HG02588 (cell line): ENCODE data around the gene DTX3.
"Not testable (repeated sequence)": the region's sequence is repeated elsewhere in the genome, so short reads cannot be mapped to it uniquely, and the experiment has no call there.

Experiments
- ATAC-seq: cut with Tn5 transposase; IDR thresholded peaks from one replicate; pipeline ENCODE4 v1.9.1; 2021; ENCODE audit warnings: mild to moderate bottlenecking, moderate library complexity; ENCODE audit not compliant: unreplicated experiment

DTX3 gene

DNA sequence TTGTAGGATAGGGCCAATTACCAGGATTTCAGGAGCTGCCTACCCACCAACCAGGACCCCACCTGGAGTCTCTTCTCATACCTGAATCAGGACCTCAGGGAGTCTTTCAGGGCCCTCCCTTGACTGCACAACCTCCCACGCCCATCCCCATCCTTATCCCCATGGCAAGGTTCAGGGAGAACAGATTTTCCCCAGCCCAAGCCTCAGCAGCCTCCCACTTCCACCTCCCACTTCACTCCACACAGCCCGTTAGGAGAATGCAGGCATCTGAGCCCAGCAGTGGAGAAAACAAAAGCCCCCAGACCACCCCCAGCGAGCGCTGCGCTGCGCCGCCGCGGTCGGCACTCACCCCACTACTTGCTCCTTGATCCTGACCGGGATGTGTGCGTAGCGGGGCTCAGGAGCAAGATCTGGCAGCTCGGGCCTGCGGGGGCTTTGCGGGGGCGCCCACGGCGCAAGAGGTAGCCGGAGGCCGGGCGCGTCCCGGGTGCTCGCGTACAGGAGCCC lies 27.0 kb downstream of the DTX3 start:
- no peak for ATAC-seq

DNA sequence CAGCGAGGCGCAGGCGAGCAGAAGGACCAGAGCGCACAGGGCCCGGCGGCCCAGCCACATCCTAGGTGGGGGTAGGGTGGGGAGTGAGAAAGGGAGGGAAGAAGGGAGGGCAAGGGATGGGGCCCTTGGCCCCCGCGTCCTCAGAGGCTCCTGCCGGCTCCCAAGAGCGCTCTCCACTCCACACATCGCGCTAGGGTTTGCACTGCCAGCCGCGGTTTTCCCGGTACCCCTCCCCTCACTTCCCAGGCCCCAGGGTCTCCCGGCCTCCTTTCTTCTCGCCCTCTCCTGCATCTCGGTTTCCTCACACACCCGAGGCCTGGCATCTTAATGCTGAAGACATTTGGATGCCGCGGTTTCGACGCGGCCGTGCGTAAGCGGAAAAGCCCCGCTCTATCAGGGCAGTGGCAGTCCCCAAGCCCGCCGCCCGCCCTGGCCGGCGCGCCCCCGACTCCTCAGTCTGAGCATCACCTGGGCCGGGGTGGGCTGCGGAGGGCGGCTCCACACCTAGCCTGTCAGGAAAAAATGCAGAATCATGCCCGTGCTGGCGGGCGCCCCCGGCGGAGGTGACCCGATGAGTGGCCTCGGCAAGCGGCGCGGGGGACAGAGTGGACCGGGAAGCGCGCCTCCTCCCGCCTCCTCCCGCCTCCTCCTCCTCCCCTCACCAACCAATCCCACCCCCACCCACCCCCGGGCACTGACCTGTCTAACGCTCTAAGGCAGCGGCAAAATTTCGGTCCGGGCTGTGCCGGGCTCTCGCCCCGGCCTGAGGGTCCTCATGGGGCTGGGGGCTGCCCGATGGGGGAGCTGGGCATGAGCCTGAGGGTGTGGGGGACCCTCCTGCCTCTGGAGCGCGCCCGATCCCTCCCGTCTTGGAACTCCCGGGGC lies 27.7 kb downstream of the DTX3 start:
- ATAC-seq = peak; percentile 14

DNA sequence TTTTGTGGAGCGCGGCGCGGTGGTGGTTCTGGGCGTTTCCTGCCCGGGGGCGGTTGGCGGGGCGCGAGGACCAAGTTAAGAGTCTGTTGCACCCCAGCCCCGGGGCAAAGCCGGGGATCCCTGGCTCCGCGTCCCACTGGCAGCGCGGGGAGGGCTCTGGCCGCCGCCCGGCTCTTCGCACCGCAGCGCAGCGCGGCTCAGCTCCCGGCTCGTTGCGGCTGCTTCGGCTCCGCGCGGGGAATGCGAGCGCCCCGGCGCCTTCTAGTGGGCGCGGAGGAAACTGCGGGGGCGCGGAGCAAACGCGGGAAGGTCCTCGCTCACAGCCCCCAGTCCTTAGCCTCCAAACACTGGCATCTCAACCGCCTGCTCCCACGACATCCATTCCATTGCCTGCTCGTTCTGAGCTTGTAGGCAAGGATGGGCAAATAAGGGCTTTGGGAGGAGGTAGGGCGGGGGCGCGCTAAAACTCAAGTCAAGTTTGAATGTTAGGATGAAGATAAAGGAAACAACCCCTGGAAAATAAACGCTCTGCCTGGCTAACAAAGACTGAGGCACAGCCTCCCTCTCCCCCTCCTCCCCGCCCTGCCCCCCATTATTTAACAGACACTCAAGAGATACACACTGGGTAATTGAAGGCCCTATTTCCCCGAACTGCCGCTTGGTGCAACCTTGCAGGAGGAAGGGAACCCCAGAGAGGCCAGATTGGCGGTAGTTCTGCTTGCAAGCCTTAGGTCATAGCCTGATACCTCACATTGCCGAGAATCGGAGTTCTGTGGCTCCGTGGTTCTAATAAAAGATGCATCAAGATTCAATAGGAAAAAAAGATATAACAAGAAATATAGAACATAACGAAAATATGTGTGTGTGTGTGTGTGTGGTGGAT lies 28.6 kb downstream of the DTX3 start, which contains the start of gene B4GALNT1:
Gene B4GALNT1 (minus strand): TSS at position 244 of the 883 bp plus-strand sequence. CDS start 1,069 bp downstream, outside the sequence.
- ATAC-seq = peak; percentile 79

DNA sequence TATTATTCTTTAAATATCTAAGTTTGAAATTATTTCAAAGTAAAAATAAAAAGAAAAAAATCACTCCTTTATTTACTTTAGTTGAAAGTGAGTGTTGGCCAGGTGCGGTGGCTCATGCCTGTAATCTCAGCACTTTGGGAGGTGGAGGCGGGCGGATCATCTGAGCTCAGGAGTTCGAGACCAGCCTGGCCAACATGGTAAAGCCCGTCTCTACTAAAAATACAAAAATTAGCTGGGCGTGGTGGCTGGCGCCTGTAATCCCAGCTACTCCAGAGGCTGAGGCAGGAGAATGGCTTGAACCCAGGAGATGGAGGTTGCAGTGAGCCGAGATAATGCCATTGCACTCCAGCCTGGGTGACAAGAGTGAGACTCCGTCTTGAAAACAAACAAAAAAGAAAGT lies 32.1 kb downstream of the DTX3 start:
- not testable (repeated sequence) for ATAC-seq

DNA sequence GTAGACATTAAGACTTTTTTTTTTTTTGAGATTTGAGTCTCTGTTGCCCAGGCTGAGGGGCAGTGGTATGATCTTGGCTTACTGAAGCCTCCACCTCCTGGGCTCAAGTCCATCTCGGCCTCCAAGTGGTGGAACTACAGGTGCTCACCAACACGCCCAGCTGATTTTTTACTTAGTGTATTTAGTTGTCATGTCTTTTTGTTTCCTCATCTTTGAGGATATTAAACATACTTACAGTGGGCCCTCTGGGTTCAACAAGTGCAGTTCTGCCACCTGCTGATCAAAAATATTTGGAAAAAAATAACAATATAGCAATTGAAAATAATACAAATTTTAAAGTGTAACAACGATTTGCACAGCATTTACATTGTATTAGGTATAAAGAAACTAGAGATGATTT lies 32.7 kb downstream of the DTX3 start:
- no peak for ATAC-seq

DNA sequence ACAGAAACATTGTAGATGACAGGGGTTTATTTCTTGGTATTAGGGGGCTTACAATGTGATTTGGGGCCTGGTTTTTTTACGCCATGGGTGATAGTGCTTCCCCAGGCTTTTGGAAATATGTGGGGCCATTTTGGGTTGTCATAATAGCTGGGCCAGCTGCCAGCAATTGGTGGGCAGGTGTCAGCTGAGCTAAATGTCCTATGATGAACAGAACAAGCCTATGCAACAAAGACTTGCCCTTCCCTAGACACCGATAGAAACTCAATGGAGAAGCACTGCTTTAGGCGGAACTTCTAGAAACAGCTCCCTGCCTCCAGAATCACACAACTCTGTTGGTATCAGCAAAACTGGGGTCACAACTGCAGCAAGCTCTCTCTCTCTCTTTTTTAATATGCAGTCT lies 33.5 kb downstream of the DTX3 start:
- no peak for ATAC-seq

DNA sequence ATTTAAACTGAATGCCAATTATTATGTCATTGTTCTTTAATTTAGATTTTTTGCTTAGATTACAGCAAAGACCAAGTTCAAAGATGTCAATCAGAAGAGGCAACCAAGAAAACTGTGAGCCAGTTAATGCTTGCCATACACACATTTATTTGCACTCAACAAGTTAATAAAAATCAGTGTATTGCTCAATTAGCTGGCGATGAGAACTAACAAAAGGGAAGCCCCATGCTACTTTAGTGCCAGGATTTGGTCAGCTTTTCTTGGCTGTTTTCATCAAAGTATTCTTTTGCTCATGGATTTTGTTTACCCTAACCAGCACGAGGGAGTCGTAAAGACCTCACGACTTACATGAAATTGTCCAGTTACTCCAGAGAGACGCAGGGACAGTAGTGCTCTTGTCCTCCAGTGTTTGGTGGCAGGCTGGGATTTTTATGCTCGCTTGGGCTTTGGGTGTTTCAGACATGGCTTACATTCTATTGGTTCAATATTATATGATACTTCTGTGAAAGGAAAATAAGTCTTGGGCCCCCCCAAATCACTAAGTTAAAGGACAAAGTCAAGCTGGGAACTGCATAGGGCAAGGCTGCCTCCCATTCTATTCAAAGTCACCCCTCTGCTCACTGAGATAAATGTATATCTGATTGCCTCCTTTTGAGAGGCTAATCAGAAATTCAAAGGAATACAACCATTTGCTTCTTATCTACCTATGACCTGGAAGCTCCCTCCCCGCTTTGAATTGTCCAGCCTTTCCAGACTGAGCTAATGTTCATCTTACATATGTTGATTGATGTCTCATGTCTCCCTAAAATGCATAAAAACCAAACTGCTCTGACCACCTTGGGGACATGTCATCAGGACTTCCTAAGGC lies 35.8 kb downstream of the DTX3 start:
- no peak for ATAC-seq

DNA sequence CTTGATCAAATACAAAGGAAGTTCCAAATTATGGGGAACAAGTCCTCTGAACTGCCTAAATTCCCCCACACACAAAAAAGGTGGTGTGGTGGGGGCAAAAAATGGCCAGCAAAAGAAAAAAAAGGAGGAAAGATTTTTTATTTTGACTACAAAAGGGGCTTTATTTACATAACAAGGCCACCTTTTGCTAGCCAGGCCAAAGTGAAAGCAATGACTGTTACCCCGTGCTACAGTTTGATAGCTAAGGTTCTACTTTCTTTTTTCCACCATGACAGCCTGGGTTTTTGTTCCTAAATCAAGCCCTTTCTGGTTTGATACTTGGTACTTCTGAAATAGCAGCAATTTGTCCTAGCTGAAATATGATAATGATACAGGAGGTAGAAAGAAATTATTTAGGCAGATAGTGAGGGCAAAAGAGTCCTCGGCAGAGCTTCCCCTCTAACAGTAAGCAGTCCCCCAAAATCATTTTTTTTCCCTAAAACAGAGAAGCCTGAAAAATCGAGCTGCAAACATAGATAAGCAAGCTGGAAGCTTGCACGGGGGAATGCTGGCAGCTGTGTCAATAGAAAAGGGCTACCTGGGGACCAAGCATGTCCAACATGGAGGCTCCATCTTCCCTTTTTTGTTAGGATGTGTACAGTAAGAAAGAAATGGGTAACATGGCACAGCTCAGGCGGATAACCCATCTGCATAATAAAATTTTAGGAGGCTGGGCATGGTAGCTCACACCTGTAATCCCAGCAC lies 37.2 kb downstream of the DTX3 start:
- ATAC-seq = no peak

DNA sequence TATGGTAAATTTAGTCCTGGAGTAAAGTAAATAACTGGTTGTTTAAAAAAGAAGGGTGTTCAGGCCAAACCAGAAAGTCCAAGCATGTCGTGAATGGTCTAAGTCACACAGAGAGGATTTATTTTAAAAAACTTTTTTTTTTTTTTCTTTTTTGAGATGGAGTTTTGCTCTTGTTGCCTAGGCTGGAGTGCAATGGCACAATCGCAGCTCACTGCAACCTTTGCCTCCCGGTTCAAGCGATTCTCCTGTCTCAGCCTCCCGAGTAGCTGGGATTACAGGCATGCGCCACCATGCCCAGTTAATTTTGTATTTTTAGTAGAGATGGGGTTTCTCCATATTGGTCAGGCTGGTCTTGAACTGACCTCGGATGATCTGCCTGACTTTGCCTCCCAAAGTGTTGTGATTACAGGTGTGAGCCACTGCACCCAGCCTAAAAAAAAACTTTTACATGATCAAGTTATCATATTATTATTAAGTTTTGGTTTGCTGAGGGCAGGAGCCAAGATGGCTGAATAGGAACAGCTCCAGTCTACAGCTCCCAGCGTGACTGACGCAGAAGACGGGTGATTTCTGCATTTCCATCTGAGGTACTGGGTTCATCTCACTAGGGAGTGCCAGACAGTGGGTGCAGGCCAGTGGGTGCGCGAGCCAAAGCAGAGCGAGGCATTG lies 41.5 kb downstream of the DTX3 start:
- not testable (repeated sequence) for ATAC-seq

DNA sequence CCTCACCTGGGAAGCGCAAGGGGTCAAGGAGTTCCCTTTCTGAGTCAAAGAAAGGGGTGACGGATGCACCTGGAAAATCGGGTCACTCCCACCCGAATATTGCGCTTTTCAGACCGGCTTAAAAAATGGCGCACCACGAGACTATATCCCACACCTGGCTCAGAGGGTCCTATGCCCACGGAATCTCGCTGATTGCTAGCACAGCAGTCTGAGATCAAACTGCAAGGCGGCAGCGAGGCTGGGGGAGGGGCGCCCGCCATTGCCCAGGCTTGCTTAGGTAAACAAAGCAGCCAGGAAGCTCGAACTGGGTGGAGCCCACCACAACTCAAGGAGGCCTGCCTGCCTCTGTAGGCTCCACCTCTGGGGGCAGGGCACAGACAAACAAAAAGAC lies 42.0 kb downstream of the DTX3 start:
- ATAC-seq = not testable (repeated sequence)

DNA sequence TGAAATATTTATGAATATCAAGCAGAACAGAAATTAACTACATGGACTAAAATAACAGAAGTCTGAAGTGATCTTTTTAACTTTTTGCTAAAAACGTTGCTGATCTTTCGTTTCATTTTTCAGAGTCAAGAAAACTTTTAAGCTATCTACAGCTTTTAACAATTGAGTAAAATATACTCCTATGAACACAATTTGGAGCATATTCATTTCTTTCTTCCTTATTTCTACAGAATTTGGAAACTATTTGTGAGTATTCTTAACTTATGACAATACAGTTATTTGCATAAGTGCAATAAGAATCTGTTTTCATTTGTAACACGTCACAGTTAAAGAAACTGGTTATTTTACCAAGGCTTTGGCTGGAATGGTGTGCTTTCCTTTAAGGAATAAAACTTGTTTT lies 49.4 kb downstream of the DTX3 start:
- ATAC-seq = no peak

DNA sequence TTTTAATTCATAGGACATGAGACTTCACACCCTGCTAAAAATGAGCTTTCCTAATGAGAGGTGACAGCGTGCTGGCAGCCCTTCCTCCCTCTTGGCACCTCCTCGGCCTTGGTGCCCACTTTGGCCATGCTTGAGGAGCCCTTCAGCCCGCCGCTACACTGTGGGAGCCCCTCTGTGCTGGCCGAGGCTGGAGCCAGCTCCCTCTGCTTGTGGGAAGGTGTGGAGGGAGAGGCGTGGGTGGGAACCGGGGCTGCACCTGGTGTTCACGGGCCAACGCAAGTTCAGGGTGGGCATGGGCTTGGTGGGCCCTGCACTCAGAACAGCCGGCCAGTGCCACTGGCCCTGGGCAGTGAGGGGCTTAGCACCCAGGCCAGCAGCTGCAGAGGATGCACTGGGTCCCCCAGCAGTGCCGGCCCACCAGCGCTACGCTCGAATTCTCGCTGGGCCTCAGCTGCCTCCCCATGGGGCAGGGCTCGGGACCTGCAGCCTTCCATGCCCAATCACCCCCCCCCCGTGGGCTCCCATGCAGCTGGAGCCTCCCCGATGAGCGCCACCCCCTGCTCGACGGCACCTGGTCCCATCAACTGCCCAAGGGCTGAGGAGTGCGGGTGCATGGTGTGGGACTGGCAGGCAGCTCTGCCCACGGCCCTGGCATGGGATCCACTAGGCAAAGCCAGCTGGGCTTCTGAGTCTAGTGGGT lies 51.1 kb downstream of the DTX3 start:
- no peak for ATAC-seq

DNA sequence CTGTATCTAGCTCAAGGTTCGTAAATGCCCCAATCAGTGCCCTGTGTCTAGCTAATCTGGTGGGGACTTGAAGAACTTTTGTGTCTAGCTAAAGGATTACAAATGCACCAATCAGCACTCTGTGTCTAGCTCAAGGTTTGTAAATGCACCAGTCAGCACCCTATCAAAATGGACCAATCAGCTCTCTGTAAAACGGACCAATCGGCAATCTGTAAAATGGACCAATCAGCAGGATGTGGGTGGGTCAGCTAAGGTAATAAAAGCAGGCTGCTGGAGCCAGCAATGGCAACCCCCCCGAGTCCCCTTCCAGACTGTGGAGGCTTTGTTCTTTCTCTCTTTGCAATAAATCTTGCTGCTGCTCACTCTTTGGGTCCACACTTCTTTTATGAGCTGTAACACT lies 51.8 kb downstream of the DTX3 start:
- ATAC-seq = not testable (repeated sequence)

DNA sequence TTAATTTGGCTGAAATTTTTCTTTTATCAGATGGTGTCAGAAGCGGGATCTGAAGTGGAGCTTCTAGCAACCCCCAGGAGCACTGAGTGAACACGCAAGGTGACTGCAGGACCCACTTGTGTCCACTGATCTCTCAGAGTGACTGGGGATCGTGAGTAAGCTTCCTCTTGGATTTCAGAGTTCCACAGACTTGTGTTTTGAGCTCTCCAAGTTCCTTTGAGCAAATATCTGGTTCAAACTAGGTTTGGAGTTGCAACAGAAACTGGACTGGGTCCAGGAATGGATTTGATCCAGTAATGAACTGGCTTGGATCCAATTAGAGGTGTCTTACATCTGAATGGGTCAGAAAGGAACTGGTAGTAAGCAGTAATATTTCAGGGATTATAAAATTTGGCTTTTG lies 53.1 kb downstream of the DTX3 start:
- ATAC-seq = no peak

DNA sequence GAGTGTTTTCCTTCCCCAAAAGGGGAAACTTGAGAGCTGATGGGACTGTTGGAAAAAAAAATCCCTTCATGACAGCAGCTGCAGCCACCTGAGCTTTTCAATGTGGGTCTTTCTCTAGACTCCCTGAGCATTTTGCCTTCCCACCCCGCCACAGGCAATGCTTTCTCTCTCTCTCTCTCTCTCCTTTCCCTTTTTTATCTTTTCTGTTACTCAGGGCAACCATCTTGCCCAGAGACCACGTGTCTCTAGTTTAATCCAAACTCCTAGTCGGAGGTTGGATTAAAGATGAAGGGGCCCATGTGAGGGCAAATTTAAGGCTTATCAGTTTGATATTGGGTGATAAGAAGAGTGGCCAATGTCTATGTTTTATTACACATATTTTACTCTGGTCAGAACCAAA lies 54.3 kb downstream of the DTX3 start:
- ATAC-seq = no peak
